ENCODE measurements around the gene TEDC1. TPM values are rescaled to one million over a fixed set of nuclear protein-coding genes. Genes with fewer than 3 reads are reported as not detected.
"Not testable (repeated sequence)": the region's sequence is repeated elsewhere in the genome, so short reads cannot be mapped to it uniquely, and the experiment has no call there.

The TEDC1 gene
- total RNA-seq, 1 donor from 2014 or later = 22.7 TPM

- no peak for DNase-seq (ENCODE audit: low spot score)
These were observed 45.0 kb downstream of the TEDC1 start for GRCh38 chr14:105536051-105536450.

- DNase-seq (ENCODE audit: low spot score) = no peak
These were observed 45.9 kb downstream of the TEDC1 start for GRCh38 chr14:105536691-105537579.

GRCh38 chr14:105537580-105538474 is 46.8 kb downstream of the TEDC1 start:
- DNase-seq (ENCODE audit: low spot score) = no peak

GRCh38 chr14:105538481-105539049 is 47.5 kb downstream of the TEDC1 start:
- no peak for DNase-seq (ENCODE audit: low spot score)

- DNase-seq (ENCODE audit: low spot score) = no peak
These were observed 49.8 kb downstream of the TEDC1 start for GRCh38 chr14:105540811-105541210.

- no peak for DNase-seq (ENCODE audit: low spot score)
These were observed 50.3 kb downstream of the TEDC1 start for GRCh38 chr14:105541218-105541875.

- not testable (repeated sequence) for DNase-seq (ENCODE audit: low spot score)
These were observed 54.6 kb downstream of the TEDC1 start for GRCh38 chr14:105545676-105546075.

- not testable (repeated sequence) for DNase-seq (ENCODE audit: low spot score)
These were observed 55.4 kb downstream of the TEDC1 start for GRCh38 chr14:105546410-105546809.

GRCh38 chr14:105547072-105547471 is 56.0 kb downstream of the TEDC1 start:
- not testable (repeated sequence) for DNase-seq (ENCODE audit: low spot score)

- DNase-seq (ENCODE audit: low spot score) = no peak
These were observed 56.7 kb downstream of the TEDC1 start for GRCh38 chr14:105547741-105548169.

Other genes with a start within 250 kb of the TEDC1 start
- gene BTBD6, start 242.7 kb upstream of the TEDC1 start, total RNA-seq = 89.7 TPM
- gene BRF1, start 190.2 kb upstream of the TEDC1 start, total RNA-seq = 34.9 TPM
- 84.3 TPM for gene PACS2, start 176.5 kb upstream of the TEDC1 start, total RNA-seq
- not detected for gene TEX22, start 92.7 kb upstream of the TEDC1 start, total RNA-seq
- gene MTA1, start 71.4 kb upstream of the TEDC1 start, total RNA-seq = 87.1 TPM
- 82.8 TPM for gene CRIP2, start 16.4 kb upstream of the TEDC1 start, total RNA-seq
- 64.8 TPM for gene CRIP1, start 4.4 kb upstream of the TEDC1 start, total RNA-seq
- gene TMEM121, start 35.3 kb downstream of the TEDC1 start, total RNA-seq = 2.1 TPM